ENCODE measurements around the gene NUP93.

NUP93 gene

DNA sequence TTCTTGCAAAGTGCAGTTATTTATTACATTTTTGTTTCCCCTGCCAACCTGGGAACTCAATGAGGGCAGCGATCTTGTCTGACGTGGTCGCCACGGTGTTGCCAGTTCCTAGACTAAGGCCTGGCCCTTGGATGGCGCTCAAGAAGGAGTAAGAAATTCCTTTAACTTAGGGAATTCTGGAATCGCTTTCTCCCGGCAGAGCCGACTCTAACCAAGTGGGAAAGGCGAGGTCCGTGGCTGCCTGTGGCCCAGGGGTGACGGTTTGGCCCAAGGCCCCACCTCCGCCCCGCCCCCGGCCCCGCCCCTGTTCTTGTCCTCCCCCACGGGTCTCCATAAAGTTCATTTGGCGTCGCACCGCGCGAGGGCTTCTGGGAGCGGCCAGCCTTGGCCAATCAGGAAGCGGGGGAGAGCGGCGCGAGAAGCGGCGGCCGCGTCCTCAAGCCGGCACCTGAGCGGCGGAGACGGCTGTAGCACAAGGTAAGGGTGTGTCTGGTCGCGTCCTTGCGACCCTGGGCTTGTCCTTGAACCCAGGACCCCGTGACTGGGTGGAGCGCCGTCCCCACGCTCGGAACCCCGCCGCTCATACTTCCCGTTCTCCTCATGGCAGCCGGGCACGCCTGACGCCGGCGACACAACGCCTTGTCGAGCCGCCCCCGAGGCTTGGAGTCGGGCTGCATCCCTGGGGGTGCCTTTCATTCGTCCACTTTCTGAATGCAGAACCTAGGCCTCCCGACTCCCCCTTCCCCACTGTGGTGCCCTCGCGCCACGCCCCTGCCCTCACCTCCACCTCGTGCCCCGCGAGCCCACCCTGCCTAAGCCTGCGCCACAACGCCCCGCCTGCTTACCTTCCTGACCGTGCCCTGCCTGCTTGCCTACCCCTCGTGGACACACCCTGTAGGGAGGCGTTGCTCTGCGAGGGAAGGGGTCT lies at the start of gene NUP93:
Gene NUP93, plus strand, starts transcription at position 395 of the 928 bp plus-strand sequence. CDS start 18,119 bp downstream, outside the sequence.
- DNase-seq, result peak; percentile 39

DNA sequence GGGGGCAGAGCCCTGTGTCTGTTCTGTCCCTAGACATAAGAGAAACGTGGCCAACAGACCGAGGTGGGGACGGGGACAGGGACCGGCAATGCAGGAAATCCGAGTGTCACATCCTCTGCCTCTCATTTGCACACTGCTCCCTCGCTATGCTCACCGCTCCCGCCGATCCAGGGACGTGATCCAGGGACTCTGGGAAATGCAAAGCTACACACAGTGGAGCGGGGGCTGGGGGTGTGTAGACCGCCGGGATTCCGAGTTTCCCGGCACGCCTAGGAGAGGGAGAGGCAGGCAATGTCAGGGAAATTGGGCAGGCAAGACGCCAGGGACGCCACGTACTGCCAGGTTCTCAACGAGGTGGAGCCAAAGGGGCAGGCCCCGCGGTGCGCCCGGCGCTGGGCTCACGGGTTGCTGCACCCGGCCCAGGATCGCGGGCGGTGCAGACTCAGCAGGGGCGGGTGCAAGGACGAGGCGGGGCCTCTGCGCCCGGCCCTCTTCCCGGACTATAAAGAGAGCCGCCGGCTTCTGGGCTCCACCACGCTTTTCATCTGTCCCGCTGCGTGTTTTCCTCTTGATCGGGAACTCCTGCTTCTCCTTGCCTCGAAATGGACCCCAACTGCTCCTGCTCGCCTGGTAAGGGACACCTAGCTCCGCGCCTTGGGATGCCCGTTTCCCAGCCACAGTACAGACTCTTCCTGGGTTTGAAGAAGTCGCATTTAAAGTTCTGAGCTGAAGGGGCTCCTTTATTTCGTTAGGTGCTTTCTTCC lies 47.8 kb upstream of the NUP93 start, which contains the start of gene MT1X:
Gene MT1X, plus strand, starts transcription at position 532 of the 764 bp plus-strand sequence. Its CDS starts 71 bp downstream, at position 603.
- no peak for DNase-seq

DNA sequence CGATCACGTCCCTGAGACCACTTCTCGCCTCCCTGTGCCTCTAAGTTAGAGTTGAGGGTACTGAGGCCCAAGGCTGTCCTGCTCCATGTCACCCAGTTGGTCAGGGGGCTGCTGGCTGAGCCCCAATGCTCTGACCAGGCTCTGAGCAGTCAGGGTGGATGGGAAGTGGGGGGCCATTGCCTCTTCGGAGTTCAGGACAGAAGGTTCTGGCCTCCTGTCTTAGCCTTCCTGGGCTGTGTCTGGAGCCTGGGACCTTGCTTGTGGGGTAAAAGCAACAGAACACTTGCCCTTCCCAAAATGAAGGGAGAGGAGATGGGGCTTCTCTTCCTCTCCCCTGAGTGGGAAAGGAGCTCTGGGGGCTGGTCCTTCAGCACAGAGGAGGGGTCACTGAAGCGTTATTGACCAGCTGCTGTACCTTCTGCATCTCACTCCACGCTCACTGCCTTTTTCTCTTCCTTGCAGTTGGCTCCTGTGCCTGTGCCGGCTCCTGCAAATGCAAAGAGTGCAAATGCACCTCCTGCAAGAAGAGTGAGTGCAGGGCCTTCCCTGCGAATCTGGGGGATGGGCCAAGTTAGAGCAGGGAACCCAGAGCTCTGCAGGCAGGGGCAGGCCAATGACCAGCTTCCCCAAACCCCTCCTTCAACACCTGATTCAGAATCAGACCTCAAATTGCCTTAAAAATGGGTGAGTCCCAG lies 47.1 kb upstream of the NUP93 start:
- DNase-seq, result no peak

DNA sequence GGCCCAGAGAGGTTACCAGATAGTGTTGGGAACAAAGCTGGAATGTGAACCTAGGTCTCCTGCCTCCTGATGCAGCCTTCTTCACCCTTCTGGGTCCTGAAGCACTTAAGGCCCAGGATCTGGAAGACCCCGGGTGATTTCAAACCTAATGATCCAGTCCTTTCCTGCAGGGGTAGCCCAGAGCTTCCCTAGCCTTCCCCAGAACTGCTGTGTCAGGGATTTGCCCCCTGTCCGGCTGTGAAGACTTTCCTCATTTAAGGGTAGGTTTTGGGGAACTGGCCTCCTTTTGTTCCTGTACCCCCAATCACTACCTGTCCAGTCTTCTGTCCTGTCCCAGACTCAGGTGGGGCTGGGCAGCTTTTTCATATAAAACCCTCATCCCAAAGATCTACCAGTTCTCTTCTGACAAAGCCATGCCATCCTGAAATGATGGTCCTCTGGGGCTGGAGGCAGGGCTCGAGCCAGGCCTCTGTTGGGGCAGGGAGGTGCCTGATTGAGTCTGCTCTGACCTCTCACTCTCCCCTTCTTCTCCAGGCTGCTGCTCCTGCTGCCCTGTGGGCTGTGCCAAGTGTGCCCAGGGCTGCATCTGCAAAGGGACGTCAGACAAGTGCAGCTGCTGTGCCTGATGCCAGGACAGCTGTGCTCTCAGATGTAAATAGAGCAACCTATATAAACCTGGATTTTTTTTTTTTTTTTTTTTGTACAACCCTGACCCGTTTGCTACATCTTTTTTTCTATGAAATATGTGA lies 46.3 kb upstream of the NUP93 start:
- DNase-seq, result no peak

DNA sequence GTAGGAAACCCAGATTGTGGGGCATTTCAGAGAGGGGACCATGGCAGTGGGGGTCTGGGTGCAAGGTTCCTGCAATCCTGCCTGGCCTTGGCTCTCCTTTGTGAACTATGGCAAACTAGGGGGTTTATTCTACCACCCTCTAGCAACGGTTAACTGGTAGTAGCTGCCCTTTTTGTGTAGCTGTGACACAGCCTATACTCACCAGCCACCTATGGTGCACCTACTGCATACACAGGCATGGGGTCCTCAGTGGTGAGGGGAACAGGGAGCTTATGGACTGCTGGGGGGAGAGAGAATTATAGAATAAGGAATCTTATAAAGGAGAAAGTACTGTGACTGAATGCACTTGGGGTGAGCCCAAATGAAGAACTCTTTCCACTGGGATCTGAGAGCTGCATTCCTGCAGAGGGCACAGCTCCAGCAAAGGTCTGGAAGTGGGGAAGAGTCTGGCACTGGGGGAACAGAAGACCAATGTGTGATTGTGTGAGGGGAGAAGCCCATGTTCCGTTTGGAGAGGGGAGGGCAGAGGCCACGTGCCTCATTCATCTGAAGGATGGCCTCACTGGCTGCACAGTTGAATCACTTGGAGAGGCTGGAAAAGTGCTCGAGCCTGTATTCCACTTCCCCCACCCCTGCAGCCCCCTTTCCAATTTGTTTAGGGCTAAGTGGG lies 45.5 kb upstream of the NUP93 start:
- no peak for DNase-seq

DNA sequence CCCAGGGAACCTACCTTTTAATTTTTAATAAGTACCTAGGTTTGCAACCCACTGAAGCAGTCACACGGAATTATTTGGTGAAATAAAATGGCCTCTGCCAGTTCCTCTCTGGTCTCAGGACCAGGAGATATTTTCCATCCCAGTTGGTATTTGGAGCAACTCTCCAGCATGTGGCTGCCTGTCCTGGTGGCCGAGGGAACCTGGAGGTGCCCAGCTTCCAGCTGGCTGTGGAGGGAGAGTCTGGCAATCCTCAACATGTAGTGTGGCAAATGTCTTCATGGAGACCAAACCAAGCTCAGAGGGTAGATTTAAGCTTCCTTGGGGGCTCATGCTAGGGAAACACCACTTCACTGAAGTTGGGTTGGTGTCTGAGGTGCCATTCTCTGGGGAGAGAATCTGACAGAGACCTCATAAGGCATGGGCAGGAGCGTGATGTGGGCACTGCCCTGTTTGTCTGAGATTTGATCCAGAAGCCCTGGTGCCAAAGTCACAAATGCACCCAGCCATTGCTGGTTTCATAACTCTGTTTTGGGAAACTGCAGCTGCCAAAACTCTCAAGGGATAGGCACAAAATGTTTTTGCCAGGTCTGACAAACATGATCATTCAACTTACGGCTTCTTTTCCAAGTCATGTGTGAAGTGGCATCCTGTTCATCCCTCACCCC lies 44.9 kb upstream of the NUP93 start:
- DNase-seq, result no peak

DNA sequence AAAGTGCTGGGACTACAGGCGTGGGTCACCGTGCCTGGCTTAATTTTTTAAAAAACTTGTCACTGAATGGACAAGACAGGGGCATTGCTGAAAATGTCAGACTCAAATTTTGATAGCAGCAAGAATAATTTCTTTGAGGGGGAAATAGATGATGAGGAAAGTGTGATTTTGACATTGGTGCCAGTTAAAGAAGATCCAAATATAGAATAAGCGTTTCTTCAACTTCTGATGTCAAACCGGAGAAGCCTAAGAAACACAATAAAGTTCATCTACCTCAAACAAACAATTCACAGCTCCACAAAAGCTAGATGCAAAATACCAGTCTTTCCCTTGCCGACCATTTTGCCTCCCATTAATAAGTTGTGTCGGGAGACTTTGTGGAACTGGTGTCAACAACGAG lies 43.2 kb upstream of the NUP93 start:
- no peak for DNase-seq

DNA sequence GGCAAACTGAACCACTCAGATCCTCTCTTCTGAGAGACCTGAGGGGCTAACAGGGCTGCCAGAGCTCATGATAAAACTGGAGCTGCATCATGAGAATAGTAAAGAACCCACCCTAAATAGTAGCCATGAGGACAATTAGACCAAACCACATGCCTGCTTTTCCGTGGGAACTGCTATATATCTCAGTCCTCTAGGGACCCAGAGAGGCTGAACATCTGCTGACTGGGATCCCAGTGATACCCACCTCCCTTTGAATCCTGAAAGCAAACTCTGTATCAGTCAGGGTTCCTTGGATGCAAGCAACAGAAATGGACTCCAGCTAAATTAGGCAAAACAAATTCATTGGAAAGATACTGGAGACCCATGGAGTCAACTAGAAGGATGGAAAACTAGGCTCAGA lies 41.2 kb upstream of the NUP93 start:
- DNase-seq, result no peak

DNA sequence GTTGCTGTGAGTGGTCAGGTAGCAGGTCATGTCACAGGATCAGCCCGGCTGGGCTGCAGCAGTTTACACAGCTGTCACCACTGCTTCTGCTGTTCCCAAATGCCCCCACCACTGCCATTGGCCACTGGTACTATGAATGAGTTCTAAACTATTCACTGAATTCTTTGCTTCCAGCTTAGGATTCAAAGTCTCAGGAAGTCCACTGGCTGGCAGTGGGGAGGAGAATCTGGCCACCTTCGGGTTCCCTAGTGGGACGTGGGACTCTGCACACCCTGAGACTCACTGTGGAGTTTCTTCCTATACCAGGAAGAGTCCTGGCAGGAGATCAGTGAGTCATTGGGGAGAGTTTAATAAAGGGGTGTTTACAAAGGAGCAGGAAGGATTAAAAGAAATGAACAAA lies 40.8 kb upstream of the NUP93 start:
- no peak for DNase-seq

DNA sequence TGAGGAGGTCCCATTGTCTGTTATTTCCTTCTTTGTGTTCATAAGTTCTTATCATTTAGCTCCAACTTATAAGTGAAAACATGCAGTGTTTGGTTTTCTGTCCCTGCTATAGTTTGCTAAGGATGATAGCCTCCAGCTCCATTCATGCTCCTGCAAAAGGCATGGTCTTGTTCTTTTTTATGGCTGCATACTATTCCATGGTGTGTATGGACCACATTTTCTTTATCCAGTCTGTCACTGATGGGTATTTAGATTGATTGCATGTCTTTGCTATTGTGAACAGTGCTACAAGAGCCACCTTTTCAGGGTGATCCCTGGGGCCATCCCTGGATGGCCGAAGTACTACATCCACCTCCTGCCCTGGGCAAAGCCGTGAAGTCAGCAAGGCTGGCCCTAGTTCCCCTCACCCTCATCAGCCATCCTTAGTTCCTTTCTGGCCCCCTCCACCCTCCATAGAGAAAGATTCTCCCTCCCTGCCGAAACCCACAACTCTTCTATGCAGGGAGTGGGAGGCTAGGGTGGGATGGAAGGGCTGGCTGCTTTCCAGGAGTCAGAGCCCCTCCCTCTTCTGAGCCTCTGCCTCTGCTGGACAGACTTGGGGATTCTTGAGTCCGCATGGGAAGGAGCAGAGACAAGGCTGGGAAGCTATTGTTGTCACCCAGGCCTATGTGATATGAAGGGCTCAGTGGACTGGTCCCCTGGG lies 39.4 kb upstream of the NUP93 start:
- no peak for DNase-seq

DNA sequence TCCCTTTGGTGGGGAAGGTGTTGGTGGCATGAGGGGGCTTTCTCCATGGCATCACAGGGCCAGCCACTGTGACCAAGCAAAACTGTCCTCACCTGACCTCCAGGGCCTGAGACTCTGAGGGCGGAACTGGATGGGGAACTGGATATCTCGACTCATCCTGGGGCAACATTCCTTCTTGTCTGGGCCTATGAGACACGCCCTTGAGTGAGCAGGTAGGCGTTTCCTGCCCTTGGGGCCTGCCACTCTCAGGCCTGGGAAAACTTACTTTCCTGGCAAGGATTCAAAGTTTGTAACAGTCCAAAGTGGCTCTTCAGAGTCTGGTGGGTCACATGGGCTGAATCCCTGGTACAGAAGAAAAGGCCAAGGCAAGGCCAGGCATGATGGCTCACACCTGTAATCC lies 38.0 kb upstream of the NUP93 start:
- no peak for DNase-seq

DNA sequence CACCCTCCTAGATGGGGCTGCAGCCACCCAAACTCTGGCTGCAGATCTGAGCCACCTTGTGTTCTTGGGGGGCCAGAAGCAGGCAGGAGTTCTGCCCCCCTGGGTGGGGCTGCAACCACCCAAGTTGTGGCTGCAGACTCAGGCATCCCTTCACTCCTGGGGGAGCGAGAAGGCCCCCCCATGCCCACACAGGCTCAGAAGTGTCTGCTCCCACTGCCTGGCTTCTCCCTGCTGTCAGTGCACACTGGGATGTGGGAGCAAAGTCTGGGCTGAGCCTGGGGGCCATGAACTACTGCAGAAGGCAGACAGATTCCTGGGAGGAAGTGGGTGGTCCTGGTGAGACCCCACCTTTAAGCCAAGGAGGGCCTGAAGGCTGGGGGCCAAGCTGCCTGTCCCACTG lies 34.7 kb upstream of the NUP93 start:
- no peak for DNase-seq

DNA sequence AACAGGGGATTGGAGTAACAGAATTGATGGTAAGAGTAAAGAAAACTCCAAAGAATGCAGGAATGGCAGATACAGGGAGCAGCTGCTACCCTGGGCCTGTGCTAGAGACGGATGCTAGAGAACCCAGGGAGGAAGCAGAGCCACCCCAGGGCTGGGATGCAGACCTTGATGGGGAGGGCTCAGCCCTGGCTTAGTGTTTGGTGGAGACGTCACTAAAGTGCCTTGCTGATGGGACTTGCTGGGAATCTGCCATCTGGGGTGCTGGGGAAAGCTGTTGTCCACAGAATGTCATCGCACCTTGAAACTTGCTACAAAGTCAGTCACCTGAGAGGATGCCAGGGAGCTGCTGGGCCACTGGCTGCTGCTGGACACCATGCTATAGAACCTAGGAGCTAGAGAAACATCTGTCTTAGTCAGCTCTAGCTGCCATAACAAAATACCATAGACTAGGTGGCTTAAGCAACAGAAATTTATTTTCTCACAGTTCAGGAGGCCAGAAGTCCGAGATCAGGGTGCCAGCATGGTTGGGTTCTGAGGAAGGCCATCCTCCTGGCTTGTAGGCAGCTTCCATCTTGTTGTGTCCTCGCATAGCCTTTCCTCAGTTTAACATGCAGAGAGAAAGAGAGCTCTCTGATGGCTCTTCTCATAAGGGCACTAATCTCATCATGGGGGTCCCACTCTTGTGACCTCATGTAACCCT lies 32.3 kb upstream of the NUP93 start:
- DNase-seq, result no peak

DNA sequence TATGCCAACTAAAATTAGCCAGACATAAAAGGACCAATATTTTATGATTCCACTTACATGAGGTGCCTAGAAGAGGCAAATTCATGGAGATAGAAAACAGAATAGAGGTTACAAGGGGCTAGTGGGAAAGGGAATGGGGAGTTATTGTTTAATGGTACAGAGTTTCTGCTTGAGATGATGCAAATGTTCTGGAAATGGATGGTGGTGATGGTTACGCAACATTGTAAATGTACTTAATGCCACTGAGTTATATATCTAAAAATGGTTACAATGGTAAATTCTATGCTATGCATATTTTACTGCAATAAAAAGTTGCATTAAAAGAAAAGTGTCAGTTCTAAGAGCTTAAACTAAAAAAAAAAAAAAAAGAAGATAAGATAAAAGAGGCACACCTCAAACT lies 29.7 kb upstream of the NUP93 start:
- no peak for DNase-seq

DNA sequence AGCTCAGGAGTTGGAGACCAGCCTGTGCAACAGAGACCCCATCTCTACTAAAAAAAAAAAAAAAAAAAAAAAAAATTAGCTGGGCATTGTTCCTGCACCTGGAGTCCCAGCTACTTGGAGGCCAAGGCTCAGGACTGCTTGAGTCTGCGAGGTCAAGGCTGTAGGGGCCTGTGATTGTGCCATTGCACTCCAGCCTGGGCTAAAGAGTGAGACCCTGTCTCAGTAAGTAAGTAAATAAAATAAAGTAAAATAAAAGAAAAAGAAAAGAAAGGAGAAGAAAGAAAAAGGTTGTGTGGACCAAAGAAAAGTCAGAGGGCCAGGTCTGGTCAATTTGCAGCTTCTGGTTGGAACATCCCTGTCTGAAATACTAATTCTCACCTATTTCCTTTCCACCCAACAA lies 29.3 kb upstream of the NUP93 start:
- no peak for DNase-seq

DNA sequence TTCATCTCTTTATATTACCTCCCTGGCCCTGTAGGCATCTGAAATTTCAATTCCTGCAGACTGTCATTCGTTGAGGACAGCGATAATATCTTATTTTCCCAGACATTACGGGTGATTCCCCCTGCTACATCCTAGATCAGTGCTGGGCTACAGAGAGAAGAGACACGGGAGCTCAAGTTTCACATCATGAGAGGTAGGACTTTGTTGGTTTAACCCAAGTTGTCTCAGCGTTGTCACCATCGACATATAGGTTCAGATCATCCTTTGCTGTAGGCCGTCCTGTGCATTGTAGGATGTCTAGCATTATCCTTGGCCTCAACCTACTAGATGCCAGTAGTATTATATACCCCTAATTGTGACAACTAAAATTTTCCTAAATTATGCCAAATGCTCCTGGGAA lies 28.4 kb upstream of the NUP93 start:
- no peak for DNase-seq

DNA sequence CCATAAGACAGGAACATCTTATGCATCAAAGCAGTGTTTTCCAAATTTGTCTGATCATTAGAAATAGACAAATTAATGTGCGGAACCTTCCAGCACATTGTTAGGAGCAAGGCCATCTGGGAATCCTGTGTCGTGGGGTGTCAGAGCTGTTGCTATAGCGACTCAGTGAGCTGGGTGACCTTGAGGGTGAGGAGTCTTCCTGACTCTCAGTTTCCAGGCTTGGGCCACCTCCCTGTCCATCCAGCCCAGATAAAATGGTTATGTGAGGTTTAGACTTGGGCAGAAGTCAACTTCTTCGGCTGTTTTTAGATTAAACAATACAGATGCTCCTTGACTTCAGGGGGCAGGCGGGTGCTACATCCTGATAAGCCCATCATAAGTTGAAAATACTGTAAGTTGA lies 27.1 kb upstream of the NUP93 start:
- DNase-seq, result no peak

DNA sequence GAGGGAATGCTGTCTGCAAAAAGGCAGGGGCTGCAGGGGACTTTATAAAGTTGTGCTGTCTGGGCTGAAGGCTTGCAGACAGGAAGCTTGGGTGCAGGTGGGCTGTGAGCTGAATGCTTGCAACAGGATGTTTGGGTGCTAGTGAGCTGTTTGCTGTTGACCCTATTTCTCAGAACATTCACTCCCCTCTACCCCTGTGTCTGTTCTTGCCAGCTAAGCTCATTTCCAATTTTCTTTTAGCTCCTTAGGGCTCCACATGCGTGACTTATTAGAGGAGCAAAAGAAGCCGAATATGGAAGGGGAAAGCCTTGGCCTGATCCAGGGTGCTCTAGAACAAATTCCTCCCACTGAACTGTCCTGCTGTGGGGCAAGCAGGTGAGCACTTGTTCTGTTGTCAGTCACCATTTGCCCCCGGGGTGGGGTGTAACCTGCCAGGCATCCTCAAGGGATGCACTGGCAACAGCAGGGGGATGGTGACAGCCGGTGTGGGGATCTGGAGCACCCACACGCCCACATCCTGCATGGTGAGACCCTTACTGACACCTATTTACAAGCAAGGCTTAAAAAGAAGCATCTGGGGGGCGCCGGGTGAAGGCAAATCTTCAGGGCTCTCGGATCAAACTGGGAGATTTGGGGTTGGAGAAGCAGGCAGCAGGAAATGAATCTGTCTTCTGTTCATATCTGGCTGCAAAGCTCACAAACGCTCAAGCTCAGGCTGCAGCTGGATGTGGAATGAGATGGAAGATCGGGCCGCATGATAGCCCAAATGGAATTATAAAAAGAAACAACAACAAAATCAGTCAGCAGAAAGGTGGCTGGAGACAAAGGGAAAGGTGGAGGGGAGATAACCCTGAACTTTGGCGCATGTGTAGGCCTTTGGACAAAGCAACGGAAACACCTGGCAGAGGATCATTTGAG lies 21.1 kb upstream of the NUP93 start:
- no peak for DNase-seq

DNA sequence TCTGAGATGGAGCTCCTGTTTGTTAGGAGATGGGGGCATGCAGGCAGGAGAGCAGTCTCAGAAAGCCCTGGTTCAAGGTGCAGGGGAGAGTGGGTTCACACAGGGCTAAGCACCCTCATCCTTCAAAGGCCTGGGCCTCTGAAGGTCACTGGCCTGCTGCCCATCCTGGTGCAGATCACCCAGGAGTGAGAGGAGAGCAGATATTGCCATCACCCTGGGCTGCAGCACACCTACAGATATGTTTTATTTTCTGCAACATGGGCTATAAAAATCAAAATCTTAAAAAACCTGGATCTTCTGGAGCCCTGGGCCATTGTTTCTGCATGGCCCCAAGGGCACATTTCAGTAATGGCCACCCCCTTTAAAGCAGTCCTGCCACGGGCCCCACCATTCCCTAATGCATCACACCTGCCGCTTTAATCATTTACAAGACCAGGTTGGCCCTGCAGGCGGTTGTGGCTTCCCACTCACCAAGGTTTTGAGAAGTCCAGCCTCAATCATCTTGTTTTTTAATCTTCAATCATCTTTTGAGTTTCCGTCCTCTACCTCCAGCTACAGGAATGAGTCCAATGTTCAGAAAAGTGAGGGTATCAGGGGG lies 20.4 kb upstream of the NUP93 start:
- DNase-seq, result no peak
